GM23248 (cell line): ENCODE results near the gene DNASE2B. TPM values are rescaled to one million over a fixed set of nuclear protein-coding genes. Genes with fewer than 3 reads are reported as not detected.

ENCODE experiments used
- DNase-seq: peaks from one replicate; pipeline ENCODE4 v3.0.0-alpha.2; 2015
- H2AFZ ChIP-seq: fragments of 200-600 bp; sonication (generic); 2 replicates; pipeline ENCODE4 v1.6.1; 2016; ENCODE audit warnings: antibody characterized with exemption
- H3F3A ChIP-seq: fragments of 200-600 bp; sonication (generic); 2 replicates; pipeline ENCODE4 v1.6.1; 2016; ENCODE audit warnings: mild to moderate bottlenecking, antibody characterized with exemption, mixed run types; ENCODE audit not compliant: insufficient read depth
- H3K27ac ChIP-seq: fragments of 200-600 bp; sonication (generic); 2 replicates; pipeline ENCODE4 v1.5.1; 2016; ENCODE audit warnings: mild to moderate bottlenecking
- H3K27me3 ChIP-seq: fragments of 200-600 bp; sonication (generic); replicated peaks from 2 replicates; pipeline ENCODE4 v1.6.1; 2016; ENCODE audit warnings: mild to moderate bottlenecking; ENCODE audit not compliant: insufficient read depth
- H3K36me3 ChIP-seq: fragments of 200-600 bp; sonication (generic); 2 replicates; pipeline ENCODE4 v1.6.1; 2016; ENCODE audit warnings: low read depth, mild to moderate bottlenecking
- H3K4me1 ChIP-seq: fragments of 200-600 bp; sonication (generic); 2 replicates; pipeline ENCODE4 v1.6.1; 2016; ENCODE audit warnings: mild to moderate bottlenecking; ENCODE audit not compliant: insufficient read depth
- H3K4me2 ChIP-seq: fragments of 200-600 bp; sonication (generic); one replicate; pipeline ENCODE4 v1.6.1; 2016; ENCODE audit warnings: mild to moderate bottlenecking; ENCODE audit not compliant: unreplicated experiment
- H3K4me3 ChIP-seq: fragments of 200-600 bp; sonication (generic); 2 replicates; pipeline ENCODE4 v1.5.1; 2016; ENCODE audit warnings: mild to moderate bottlenecking
- H3K79me2 ChIP-seq: fragments of 200-600 bp; sonication (generic); 2 replicates; pipeline ENCODE4 v1.6.1; 2016; ENCODE audit warnings: mild to moderate bottlenecking; ENCODE audit not compliant: insufficient read depth
- H3K9ac ChIP-seq: fragments of 200-600 bp; sonication (generic); 2 replicates; pipeline ENCODE4 v1.6.1; 2016; ENCODE audit warnings: mild to moderate bottlenecking
- H3K9me2 ChIP-seq: fragments of 200-600 bp; sonication (generic); 2 replicates; pipeline ENCODE4 v1.6.1; 2016; ENCODE audit warnings: mixed run types, mild to moderate bottlenecking, moderate library complexity; ENCODE audit not compliant: insufficient read depth
- H3K9me3 ChIP-seq: fragments of 200-600 bp; sonication (generic); one replicate; pipeline ENCODE4 v1.6.1; 2017; ENCODE audit warnings: low read depth
- H4K20me1 ChIP-seq: fragments of 200-600 bp; sonication (generic); 2 replicates; pipeline ENCODE4 v1.6.0; 2016; ENCODE audit not compliant: insufficient read depth
- EZH2 ChIP-seq: fragments of 200-600 bp; sonication (generic); IDR thresholded peaks from 2 replicates; pipeline ENCODE4 v1.6.1; 2018; ENCODE audit warnings: antibody characterized with exemption, mild to moderate bottlenecking; ENCODE audit not compliant: insufficient read depth, poor library complexity, severe bottlenecking
- EZH2phosphoT487 ChIP-seq: fragments of 200-600 bp; sonication (generic); IDR thresholded peaks from 2 replicates; pipeline ENCODE4 v1.6.1; 2018; ENCODE audit warnings: antibody characterized with exemption, moderate library complexity, mild to moderate bottlenecking, low read depth; ENCODE audit not compliant: insufficient read depth
- WGBS, 2 experiments: methylation state at CpG; one replicate each; pipeline ENCODE4 v1.1.6; 2015 to 2017; ENCODE audit warnings: low lambda C conversion rate in 2 of 2, low coverage in 1 of 2; ENCODE audit errors: missing lambda C conversion rate in 2 of 2; 5-methylcytosine and 5-hydroxymethylcytosine counted together
- in situ Hi-C: fragments of 300-500 bp; cut with MboI; formaldehyde crosslinking; loops from 2 replicates; pipeline ENCODE4 v1.15.0; 2020
- polyA plus RNA-seq: library from polyadenylated mRNA; unstranded; fragments of >200 nt; fragmentation: Nextera tagmentation; extraction: Ambion mirVana; gene quantifications from 2 replicates; pipeline ENCODE4 v1.2.1, GENCODE V29; 2016
- total RNA-seq: library from RNA; depleted of rRNA; stranded (reverse); fragments of >200 nt; shearing (Covaris generic); gene quantifications from 2 replicates; pipeline ENCODE4 v1.2.3, GENCODE V29; 2014

The DNASE2B gene
- total and polyA plus RNA-seq, 2 experiments from 2014 or later = not detected

- TF ChIP-seq EZH2phosphoT487 (no peak), EZH2 (no peak)
- peaks cover 10% of the 10 kb centered on the region for H3K4me1 ChIP-seq
- DNase-seq = no peak
- no peak overlapping the region for H3K9ac ChIP-seq
- no peaks in the 10 kb centered on the region for H3K27me3 ChIP-seq
- H3K4me2 ChIP-seq = no peak overlapping the region
- in situ Hi-C loops = no loop called here
- H3K9me2 ChIP-seq = no peaks in the 10 kb centered on the region
- no peak overlapping the region for H2AFZ ChIP-seq
- H4K20me1 ChIP-seq = no peaks in the 10 kb centered on the region
- H3K9me3 ChIP-seq = no peaks in the 10 kb centered on the region
- H3K27ac ChIP-seq = no peak overlapping the region
- H3K79me2 ChIP-seq = no peaks in the 10 kb centered on the region
- H3F3A ChIP-seq = 0 out of 2 replicates have a peak, but pooled peaks cover 5% of the 10 kb centered on the region
- H3K36me3 ChIP-seq = no peaks in the 10 kb centered on the region
- 77 to 79% methylated on average over 4 of the region's 4 CpGs for WGBS, 2 experiments
- no peak overlapping the region for H3K4me3 ChIP-seq
Observed at GRCh38 chr1:84358695-84359094, 39.6 kb upstream of the DNASE2B start.

DNA sequence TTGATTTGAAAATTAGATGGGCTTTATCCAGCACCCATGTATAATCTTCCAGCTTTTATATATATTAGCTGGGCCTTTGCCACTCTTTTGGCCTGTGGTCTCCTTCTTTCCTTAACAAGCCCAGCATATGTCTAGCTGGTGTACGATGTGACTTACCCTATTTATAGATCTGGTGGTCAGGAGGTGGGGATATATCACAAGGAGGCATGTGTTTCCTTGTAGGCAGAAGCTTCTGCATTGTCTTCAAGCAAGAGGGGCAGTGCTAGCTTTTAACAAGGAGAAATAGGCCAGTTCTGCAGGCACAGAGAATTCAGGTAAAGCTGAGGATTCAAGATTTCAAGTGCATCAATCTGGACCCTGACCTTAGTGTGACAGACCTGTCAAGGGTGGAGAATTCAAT is 38.0 kb upstream of the DNASE2B start:
- Histone ChIP-seq H3K4me3 (no peak overlapping the region), H3K9ac (no peak overlapping the region), H3K27ac (no peak overlapping the region), H3K27me3 (no peaks in the 10 kb centered on the region), H3K4me1 (peaks cover 9% of the 10 kb centered on the region), H2AFZ (no peak overlapping the region), H3F3A (peaks cover 8% of the 10 kb centered on the region; the same call in 1 of the 2 replicates), H3K4me2 (no peak overlapping the region), H3K36me3 (no peaks in the 10 kb centered on the region), H3K9me3 (no peaks in the 10 kb centered on the region), H3K79me2 (no peaks in the 10 kb centered on the region), H4K20me1 (no peaks in the 10 kb centered on the region), H3K9me2 (no peaks in the 10 kb centered on the region)
- TF ChIP-seq EZH2phosphoT487 (no peak), EZH2 (no peak)
- no peak for DNase-seq
- in situ Hi-C loops = no loop called here
- WGBS, 2 experiments = 88 to 94% methylated on average over 1 of the region's 1 CpG

DNA sequence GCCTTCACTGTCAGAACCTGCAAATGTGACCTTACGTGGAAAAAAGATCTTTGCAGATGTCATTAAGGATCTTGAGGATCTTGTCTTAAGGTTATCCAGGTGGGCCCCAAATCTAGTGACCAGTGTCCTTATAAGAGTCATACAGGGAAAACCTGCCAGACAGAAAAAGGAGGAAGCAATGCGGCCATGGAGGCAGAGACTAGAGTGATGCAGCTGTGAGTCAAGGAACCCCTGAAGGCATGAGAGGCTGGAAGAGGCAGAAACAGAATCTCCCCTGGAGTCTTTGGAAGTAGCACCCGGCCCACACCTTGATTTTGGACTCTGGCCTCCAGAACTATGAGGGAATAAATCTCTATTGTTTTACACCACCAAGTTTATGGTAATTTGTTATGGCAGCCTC is 36.5 kb upstream of the DNASE2B start:
- H3K4me1 ChIP-seq = peaks cover 22% of the 10 kb centered on the region
- H2AFZ ChIP-seq = no peak overlapping the region
- no peaks in the 10 kb centered on the region for H3K36me3 ChIP-seq
- H3K9ac ChIP-seq = no peak overlapping the region
- H3K9me2 ChIP-seq = no peaks in the 10 kb centered on the region
- in situ Hi-C loops = no loop called here
- no peak overlapping the region for H3K4me2 ChIP-seq
- WGBS, 2 experiments = 79 to 82% methylated on average over 3 of the region's 3 CpGs
- no peak overlapping the region for H3K27ac ChIP-seq
- DNase-seq = peak; percentile 23
- no peaks in the 10 kb centered on the region for H3K9me3 ChIP-seq
- H3K4me3 ChIP-seq = no peak overlapping the region
- H3F3A ChIP-seq = peaks cover 20% of the 10 kb centered on the region
- TF ChIP-seq EZH2 (no peak), EZH2phosphoT487 (no peak)
- H3K27me3 ChIP-seq = no peaks in the 10 kb centered on the region
- H4K20me1 ChIP-seq = no peaks in the 10 kb centered on the region
- no peaks in the 10 kb centered on the region for H3K79me2 ChIP-seq

GRCh38 chr1:84363019-84363418 is 35.3 kb upstream of the DNASE2B start:
- Histone ChIP-seq H3K36me3 (no peaks in the 10 kb centered on the region), H3K9ac (no peak overlapping the region), H3F3A (peaks cover 30% of the 10 kb centered on the region), H3K9me2 (no peaks in the 10 kb centered on the region), H3K27ac (no peak overlapping the region), H2AFZ (0 out of 2 replicates have a peak overlapping the region, but pooled peaks have one; percentile 24), H4K20me1 (no peaks in the 10 kb centered on the region), H3K27me3 (no peaks in the 10 kb centered on the region), H3K4me1 (peaks cover 29% of the 10 kb centered on the region), H3K4me2 (no peak overlapping the region), H3K9me3 (no peaks in the 10 kb centered on the region), H3K4me3 (no peak overlapping the region), H3K79me2 (no peaks in the 10 kb centered on the region)
- no peak for TF ChIP-seq EZH2phosphoT487
- no peak for TF ChIP-seq EZH2
- 46 to 50% methylated on average over 5 of the region's 5 CpGs for WGBS, 2 experiments
- no peak for DNase-seq
- in situ Hi-C loops = no loop called here

DNA sequence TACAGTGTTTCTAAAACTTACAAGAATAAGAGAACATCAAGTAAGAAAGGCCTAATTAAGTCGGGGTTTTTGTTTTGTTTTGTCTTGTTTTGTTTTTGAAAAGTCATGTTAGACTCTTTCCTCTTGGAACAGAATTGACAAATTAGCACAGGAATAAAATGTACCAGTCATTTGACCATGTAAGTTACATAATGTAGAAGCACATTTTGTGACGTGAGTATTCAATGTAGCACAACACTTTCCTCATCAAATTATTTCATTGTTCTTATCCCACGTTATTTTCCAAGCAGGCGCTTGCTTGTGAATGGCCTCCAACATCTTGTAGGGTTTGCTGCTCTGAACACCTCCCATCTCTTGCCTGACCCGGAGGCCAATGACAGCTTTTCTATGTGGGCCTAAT is 34.7 kb upstream of the DNASE2B start:
- WGBS, 2 experiments = 43 to 56% methylated on average over 5 of the region's 5 CpGs
- no peak for DNase-seq
- Histone ChIP-seq H3K9me2 (no peaks in the 10 kb centered on the region), H3F3A (peaks cover 30% of the 10 kb centered on the region), H3K4me3 (no peak overlapping the region), H4K20me1 (no peaks in the 10 kb centered on the region), H3K27me3 (no peaks in the 10 kb centered on the region), H3K4me1 (peaks cover 29% of the 10 kb centered on the region), H2AFZ (0 out of 2 replicates have a peak overlapping the region, but pooled peaks have one; percentile 24), H3K27ac (no peak overlapping the region), H3K79me2 (no peaks in the 10 kb centered on the region), H3K9me3 (no peaks in the 10 kb centered on the region), H3K36me3 (no peaks in the 10 kb centered on the region), H3K9ac (no peak overlapping the region), H3K4me2 (no peak overlapping the region)
- TF ChIP-seq EZH2 = no peak
- TF ChIP-seq EZH2phosphoT487 = no peak
- in situ Hi-C loops = no loop called here
